Measurements from ENCODE around the gene ATP13A5. TPM values are rescaled to one million over a fixed set of nuclear protein-coding genes. Genes with fewer than 3 reads are reported as not detected.

ATP13A5 gene
- not detected in 2 replicates for total RNA-seq

DNA sequence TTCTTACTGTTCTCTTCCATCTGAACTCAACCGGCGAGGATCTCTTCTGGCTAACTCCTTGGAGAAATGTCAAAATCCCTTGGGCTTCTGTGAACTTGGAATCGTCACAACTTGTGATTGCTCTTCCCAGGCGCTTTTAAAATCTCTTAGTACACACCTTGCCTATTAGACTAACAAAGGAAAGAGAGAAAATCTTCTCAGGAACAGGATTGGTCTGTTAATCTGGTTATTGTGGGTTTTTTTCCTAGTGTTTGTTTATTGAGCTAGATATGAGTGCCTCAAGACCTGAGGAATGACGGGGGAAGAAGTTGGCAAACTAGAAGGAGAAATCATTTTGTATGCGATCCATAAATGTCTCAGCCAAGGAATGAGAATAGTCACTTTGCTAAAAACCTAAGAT is at the start of gene ATP13A5:
Gene ATP13A5, minus strand, starts transcription at position 48 of the 400 bp plus-strand sequence. Its CDS starts 28 bp downstream, at position 20.

DNA sequence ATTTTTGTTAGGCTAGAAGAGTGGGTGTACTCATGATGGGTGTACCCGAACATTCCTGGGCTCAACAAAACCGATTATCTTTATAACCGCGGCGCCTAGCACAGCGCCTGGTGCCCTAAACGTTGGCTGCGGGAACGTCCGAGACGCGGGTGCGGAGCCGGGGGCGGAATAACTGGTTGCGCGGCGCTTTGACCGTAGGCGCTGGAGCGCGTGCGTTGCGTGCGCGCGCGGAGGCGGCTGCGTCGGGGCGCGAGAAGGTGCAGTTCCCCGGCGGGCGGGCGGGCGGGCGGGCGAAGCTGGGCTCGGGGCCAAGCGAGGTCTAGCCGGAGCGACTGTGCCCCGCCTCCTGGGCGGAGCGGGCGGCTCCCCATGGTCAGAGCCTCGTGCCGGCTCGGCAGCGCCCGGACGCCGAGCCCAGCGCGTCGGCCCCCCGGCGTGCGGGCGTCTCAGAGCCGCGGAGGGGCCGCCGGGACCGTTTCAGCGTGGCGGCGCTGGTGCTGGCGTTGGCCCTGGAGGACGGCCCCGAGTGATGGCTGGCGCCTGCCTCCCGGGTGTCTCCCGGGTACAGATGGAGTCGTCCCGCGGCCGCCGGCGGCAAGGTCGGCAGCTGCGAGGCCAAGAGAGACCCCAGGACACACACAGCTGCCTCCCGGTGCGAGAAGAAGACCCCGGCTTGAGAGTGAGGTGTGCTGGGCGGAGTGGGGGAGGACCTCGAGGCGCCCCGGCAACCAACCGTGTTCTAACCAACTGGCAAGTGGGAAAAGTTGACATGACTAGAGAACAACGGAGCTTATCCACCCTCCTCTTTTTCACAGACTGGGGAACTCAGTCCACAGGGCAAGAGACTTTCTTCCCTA is 137.5 kb downstream of the ATP13A5 start, which contains the start of gene PLAAT1:
Gene PLAAT1, plus strand, starts transcription at position 373 of the 857 bp plus-strand sequence. CDS start 14,429 bp downstream, outside the sequence.

Other genes with a start within 250 kb of the ATP13A5 start
- not detected in 2 replicates for gene PLAAT1, start 137.5 kb downstream of the ATP13A5 start, total RNA-seq
- gene ATP13A4, start 176.1 kb upstream of the ATP13A5 start, total RNA-seq = not detected in 2 replicates
- 33.5 and 65.7 TPM in 2 replicates for gene OPA1, start 214.5 kb upstream of the ATP13A5 start, total RNA-seq